HepG2 (cell line): ENCODE data around the gene FN1. TPM values are rescaled to one million over a fixed set of nuclear protein-coding genes. Genes with fewer than 3 reads are reported as not detected.

Source experiments
- AFF4 ChIP-seq: sonication (generic); formaldehyde crosslinking; IDR thresholded peaks from 2 replicates; pipeline ENCODE4 v1.4.0; 2020; ENCODE audit warnings: missing genetic modification reagents
- BATF2 ChIP-seq: sonication (generic); formaldehyde crosslinking; IDR thresholded peaks from 2 replicates; pipeline ENCODE4 v1.8.0; 2022; ENCODE audit warnings: mild to moderate bottlenecking, missing genetic modification reagents, moderate library complexity
- CC2D1A ChIP-seq: sonication (generic); formaldehyde crosslinking; IDR thresholded peaks from 2 replicates; pipeline ENCODE4 v1.8.1; 2023; ENCODE audit warnings: mild to moderate bottlenecking, missing genetic modification reagents
- CCAR2 ChIP-seq: fragments of 200-400 bp; formaldehyde crosslinking; optimal IDR thresholded peaks from 2 replicates; pipeline ENCODE3; 2018; ENCODE audit warnings: low read depth, mild to moderate bottlenecking, low read length, moderate library complexity
- ETV6 ChIP-seq: sonication (generic); formaldehyde crosslinking; conservative IDR thresholded peaks from 2 replicates; pipeline ENCODE4 v1.4.0; 2020; ENCODE audit warnings: missing genetic modification reagents
- GATA4 ChIP-seq: sonication (generic); IDR thresholded peaks from 2 replicates; pipeline ENCODE4 v1.6.1; 2016; ENCODE audit warnings: antibody characterized with exemption, low read depth, borderline replicate concordance
- GLI4 ChIP-seq: sonication (generic); formaldehyde crosslinking; IDR thresholded peaks from 2 replicates; pipeline ENCODE4 v1.5.1; 2020; ENCODE audit warnings: missing genetic modification reagents, mild to moderate bottlenecking, moderate library complexity, borderline replicate concordance
- HNRNPK ChIP-seq: fragments of 200-400 bp; formaldehyde crosslinking; IDR thresholded peaks from 2 replicates; pipeline ENCODE4 v1.6.1; 2018; ENCODE audit warnings: low read length, low read depth, moderate library complexity, mild to moderate bottlenecking; ENCODE audit not compliant: poor library complexity, severe bottlenecking
- MIER3 ChIP-seq: IDR thresholded peaks from 2 replicates; pipeline ENCODE4 v1.6.1; 2016; ENCODE audit warnings: missing compliant biosample characterization, borderline replicate concordance
- MXD4 ChIP-seq: IDR thresholded peaks from 2 replicates; pipeline ENCODE4 v1.6.1; 2016; ENCODE audit warnings: mild to moderate bottlenecking, missing biosample characterization, missing genetic modification reagents
- NFE2L1 ChIP-seq: sonication (generic); formaldehyde crosslinking; IDR thresholded peaks from 2 replicates; pipeline ENCODE4 v1.4.0; 2020; ENCODE audit warnings: missing genetic modification reagents, mild to moderate bottlenecking, borderline replicate concordance
- NFYB ChIP-seq: sonication (generic); formaldehyde crosslinking; IDR thresholded peaks from 2 replicates; pipeline ENCODE4 v1.4.0; 2020; ENCODE audit warnings: missing genetic modification reagents
- ONECUT2 ChIP-seq: sonication (generic); formaldehyde crosslinking; IDR thresholded peaks from 2 replicates; pipeline ENCODE4 v1.4.0; 2020; ENCODE audit warnings: missing genetic modification reagents
- RFXANK ChIP-seq: IDR thresholded peaks from 2 replicates; pipeline ENCODE4 v1.6.1; 2016
- SYNCRIP ChIP-seq: fragments of 200-400 bp; formaldehyde crosslinking; IDR thresholded peaks from 2 replicates; pipeline ENCODE4 v1.6.1; 2018; ENCODE audit warnings: mild to moderate bottlenecking, low read depth, low read length; ENCODE audit not compliant: insufficient read depth
- TRAFD1 ChIP-seq: sonication (generic); formaldehyde crosslinking; IDR thresholded peaks from 2 replicates; pipeline ENCODE4 v1.5.1; 2020; ENCODE audit warnings: missing genetic modification reagents, mild to moderate bottlenecking, borderline replicate concordance
- ZFP1 ChIP-seq: IDR thresholded peaks from 2 replicates; pipeline ENCODE4 v1.6.1; 2016
- ZNF234 ChIP-seq: sonication (generic); formaldehyde crosslinking; conservative IDR thresholded peaks from 2 replicates; pipeline ENCODE4 v1.5.1; 2020; ENCODE audit warnings: mild to moderate bottlenecking, missing genetic modification reagents
- ZNF337 ChIP-seq: sonication (generic); formaldehyde crosslinking; IDR thresholded peaks from 2 replicates; pipeline ENCODE4 v1.5.1; 2020; ENCODE audit warnings: missing genetic modification reagents, low read depth, mild to moderate bottlenecking, borderline replicate concordance
- ZNF350 ChIP-seq: sonication (generic); formaldehyde crosslinking; IDR thresholded peaks from 2 replicates; pipeline ENCODE4 v1.4.0; 2020; ENCODE audit warnings: mild to moderate bottlenecking, low read depth, missing genetic modification reagents, borderline replicate concordance
- ZNF558 ChIP-seq: sonication (generic); formaldehyde crosslinking; IDR thresholded peaks from 2 replicates; pipeline ENCODE4 v1.9.0; 2022; ENCODE audit warnings: mild to moderate bottlenecking, missing genetic modification reagents, borderline replicate concordance
- ZNF839 ChIP-seq: sonication (generic); formaldehyde crosslinking; IDR thresholded peaks from 2 replicates; pipeline ENCODE4 v1.4.0; 2020; ENCODE audit warnings: missing genetic modification reagents, mild to moderate bottlenecking, borderline replicate concordance
- ZSCAN30 ChIP-seq: sonication (generic); formaldehyde crosslinking; IDR thresholded peaks from 2 replicates; pipeline ENCODE4 v1.5.0; 2020; ENCODE audit warnings: mild to moderate bottlenecking, missing genetic modification reagents
- polyA plus RNA-seq, 8 experiments: library from polyadenylated mRNA; depleted of rRNA in 3 of 8; stranded (reverse) in 7 of 8; unstranded in 1 of 8; fragments of >200 nt; fragmentation: Illumina TruSeq in 4 of 8; extraction: Trizol in 4 of 8; gene quantifications; 2 replicates each; pipeline versions ENCODE4 v1.2.1 to v1.2.3, GENCODE V29; 2011 to 2016; ENCODE audit warnings: low read depth in 4 of 8, missing spikeins in 1 of 8, mixed read lengths in 1 of 8; ENCODE audit not compliant: insufficient read depth in 1 of 8
- total RNA-seq, 5 experiments: library from RNA; depleted of rRNA; stranded (reverse); fragments of >200 nt; fragmentation: Illumina TruSeq; extraction: Trizol; gene quantifications; 2 replicates each; pipeline ENCODE4 v1.2.3, GENCODE V29; 2016; ENCODE audit warnings: low read depth in 1 of 5

FN1 gene
- total and polyA plus RNA-seq, 2 of the 13 experiments (the other 11 are each of a cell fraction or from before 2014, with no cell fraction given) = 1,847 to 6,471 TPM

- TF ChIP-seq AFF4 (CRISPR knock-in tag) (peak; percentile 51), ZNF558 (CRISPR knock-in tag) (peak; percentile 20; the same call in 1 of the 2 replicates), ZNF839 (CRISPR knock-in tag) (no peak), GATA4 (no peak), CCAR2 (no peak), ZNF234 (CRISPR knock-in tag) (no peak), HNRNPK (no peak), TRAFD1 (CRISPR knock-in tag) (no peak), ZNF350 (CRISPR knock-in tag) (no peak), ZNF337 (CRISPR knock-in tag) (no peak), BATF2 (CRISPR knock-in tag) (no peak), MIER3 (CRISPR knock-in tag) (no peak), ZSCAN30 (no peak), ZFP1 (no peak), ONECUT2 (CRISPR knock-in tag) (no peak), ETV6 (CRISPR knock-in tag) (no peak), GLI4 (CRISPR knock-in tag) (no peak), SYNCRIP (no peak), NFE2L1 (CRISPR knock-in tag) (no peak), RFXANK (no peak), NFYB (CRISPR knock-in tag) (no peak), CC2D1A (CRISPR knock-in tag) (no peak), MXD4 (CRISPR knock-in tag) (no peak)
Observed at GRCh38 chr2:215405722-215406581, 29.9 kb downstream of the FN1 start (continued).
